Stimulated activated CD4-positive, alpha-beta T cell treated with anti-CD3 and anti-CD28 coated beads, Interleukin-4, amount 100 ng/mL, for 4 hours (primary cell): ENCODE data around the gene ITGA1.
"Not testable (repeated sequence)": the region's sequence is repeated elsewhere in the genome, so short reads cannot be mapped to it uniquely, and the experiment has no call there.

Experiments used
- DNase-seq, 2 experiments: peaks; one replicate each; pipeline ENCODE4 v3.0.0-alpha.2; 2020

ITGA1 gene

DNA sequence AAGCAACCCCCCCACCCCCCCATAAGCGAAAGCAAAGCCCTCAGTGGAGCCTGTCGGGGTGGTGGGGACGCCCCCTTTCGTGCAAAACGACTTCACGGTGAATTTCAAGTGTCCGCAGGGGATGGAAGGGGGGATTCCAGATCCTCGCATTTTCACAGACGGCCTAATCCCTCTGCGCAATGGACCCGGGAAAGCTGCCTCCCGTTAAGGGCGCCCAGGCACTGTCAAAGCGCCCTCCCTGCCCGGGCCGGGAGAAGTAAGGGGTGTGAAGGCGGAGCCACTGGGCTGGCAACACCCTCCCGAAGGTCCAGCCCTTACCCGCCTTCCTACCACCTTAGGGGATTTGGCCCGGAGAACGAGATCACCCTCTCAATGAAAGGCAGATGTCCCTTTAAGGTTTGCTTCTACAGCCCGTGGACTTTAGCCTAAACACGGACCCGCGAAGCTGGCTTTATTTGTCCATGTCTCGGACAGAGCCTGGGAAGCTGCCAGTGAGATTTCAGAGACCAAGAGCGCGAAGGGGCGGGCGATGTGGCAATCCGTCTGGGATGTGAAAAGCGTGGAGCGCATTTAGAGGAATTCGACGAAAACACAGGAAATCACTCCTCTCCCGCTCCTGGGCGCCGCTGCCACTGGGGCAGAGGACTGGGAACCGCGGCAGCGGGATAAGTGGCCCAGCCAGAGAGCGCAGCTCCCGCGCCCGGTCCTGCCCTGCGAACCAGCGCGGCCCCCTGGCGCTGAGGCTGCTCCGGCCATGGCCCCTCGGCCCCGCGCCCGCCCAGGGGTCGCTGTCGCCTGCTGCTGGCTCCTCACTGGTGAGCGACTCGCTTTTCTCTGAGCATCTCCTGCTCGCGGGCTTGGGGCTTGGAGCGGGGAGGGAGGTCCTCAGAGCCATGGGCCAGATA lies at the start of gene ITGA1, which contains the start of gene PELO:
ITGA1 (plus strand) TSS at position 317 of the 905 bp plus-strand sequence; CDS start at position 755, 438 bp downstream.
PELO (plus strand) TSS at position 317 of the 905 bp plus-strand sequence. CDS start 12,479 bp downstream, outside the sequence.
- peak; percentile 20 to 43 for DNase-seq

DNA sequence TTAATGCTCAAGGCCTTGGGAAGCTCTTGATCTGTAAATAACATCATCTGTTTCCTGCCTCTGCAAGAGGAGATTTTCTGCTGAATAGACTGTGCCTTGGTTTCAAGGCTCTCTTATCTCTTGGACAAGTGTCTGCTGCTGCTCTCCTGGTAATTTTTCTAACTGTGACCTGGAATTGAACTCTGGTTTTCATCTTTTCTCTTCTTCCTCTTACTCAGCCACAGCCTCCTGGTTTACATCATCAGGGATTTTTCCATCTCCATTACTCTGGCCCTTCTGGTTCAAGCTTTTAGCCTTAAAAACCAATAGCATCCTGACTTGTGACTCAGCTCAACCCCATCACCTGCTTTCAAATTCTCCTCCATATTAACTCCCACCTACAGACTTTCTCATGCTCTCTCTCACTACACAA lies 49.6 kb upstream of the ITGA1 start:
- DNase-seq, result no peak

- no peak for DNase-seq
These were observed 47.7 kb upstream of the ITGA1 start for GRCh38 chr5:52740007-52740406.

GRCh38 chr5:52743012-52743411 lies 44.7 kb upstream of the ITGA1 start:
- DNase-seq, result peak in 1 of 2 experiments; percentile 7

GRCh38 chr5:52743529-52743928 lies 44.2 kb upstream of the ITGA1 start:
- DNase-seq, result no peak

- DNase-seq, result peak in 1 of 2 experiments; percentile 36
These were observed 43.7 kb upstream of the ITGA1 start for GRCh38 chr5:52743970-52744369.

DNA sequence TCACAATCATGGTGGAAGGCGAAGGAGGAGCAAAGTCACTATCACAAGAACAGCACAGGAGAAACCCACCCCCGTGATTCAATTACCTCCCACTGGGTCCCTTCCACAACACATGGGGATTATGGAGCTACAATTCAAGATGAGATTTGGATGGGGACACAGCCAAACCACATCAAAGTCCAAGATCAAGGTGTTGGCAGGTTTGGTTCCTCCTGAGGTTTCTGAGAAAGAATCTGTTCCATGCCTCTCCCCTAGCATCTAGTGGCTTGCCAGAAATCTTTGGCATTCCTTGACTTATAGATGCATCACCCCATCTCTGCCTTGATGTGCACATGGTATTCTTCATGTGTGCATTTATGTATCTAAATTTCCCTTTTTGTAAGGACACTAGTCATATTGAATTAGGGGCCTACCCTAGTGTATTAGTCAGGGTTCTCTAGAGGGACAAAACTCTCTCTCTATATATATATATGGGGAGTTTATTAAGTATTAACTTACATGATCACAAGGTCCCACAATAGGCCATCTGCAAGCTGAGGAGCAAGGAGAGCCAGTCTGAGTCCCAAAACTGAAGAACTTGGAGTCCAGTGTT lies 42.8 kb upstream of the ITGA1 start:
- not testable (repeated sequence) for DNase-seq

- no peak for DNase-seq
These were observed 41.2 kb upstream of the ITGA1 start for GRCh38 chr5:52746539-52746938.

DNA sequence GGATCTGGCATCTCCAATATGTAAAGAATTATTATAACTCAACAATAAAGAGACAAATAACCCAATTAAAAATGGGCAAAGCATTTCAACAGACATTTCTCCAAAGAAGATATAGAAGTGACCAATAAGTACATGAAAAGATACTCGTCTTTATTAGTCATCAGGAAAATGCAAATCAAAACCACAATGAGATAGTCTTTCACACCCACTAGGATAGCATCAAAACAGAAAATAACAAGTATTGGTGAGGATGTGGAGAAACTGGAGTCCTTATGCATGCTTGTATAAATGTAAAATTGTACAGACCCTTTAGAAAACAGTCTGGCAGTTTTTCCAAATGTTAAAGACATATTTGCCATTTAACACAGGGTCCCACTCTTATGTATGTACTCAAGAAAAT lies 39.1 kb upstream of the ITGA1 start:
- DNase-seq, result no peak

DNA sequence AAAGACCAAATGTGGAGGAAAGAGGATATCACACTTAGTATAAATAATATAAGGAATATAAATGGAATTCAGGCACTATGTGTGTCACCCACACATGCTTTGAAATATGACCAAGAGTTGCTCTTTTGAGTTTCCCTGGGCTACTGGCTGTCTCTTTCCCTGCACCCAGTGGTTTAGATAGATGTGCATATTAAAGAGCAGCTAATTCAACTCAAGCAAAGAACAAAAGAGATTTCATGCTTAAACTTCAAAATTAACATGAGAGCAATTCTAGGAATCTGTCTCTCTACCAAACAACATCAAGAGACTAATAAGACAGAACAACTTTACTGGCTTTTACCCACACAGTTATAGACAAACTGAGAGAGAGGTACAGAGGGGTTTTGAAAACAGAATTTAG lies 38.0 kb upstream of the ITGA1 start:
- DNase-seq, result no peak

DNA sequence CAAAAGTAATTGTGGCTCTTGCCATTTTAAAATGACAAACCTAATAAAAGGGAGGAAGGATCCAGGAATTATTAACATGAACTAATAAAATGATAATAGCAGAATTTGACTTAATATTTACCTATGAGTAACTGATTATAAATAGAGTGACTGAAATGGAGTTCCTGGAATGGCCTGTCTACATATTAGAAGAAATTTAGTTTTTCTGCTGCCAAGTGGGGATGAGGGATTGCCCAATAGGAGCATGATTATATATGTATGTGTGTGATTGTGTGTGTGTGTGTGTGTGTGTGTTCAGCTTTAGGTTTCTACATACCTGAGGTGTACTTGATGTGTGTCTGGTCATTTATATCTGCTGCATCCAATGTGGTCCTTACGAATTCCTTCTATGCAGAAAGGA lies 36.6 kb upstream of the ITGA1 start:
- no peak for DNase-seq

GRCh38 chr5:52754051-52754450 lies 33.7 kb upstream of the ITGA1 start:
- DNase-seq, result no peak

DNA sequence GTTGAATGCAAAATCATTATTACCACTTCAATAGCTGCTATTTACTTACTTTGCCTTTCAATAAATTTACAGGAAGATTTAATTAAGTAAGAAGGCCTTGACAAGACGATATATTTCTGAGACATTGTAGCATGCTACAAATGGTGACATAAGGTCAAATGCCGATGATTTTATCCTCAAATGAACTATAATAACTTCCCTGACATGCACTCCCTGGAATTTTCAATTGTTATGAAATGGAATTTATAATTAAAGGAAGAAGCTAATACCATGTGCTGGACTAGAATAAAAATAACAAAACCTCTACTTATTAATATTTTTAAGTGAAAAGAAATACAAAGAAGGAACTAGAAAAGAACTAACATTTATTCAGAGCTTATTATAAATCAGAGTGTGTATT lies 30.2 kb upstream of the ITGA1 start:
- DNase-seq, result no peak

- no peak for DNase-seq
These were observed 29.7 kb upstream of the ITGA1 start for GRCh38 chr5:52758014-52758413.

DNA sequence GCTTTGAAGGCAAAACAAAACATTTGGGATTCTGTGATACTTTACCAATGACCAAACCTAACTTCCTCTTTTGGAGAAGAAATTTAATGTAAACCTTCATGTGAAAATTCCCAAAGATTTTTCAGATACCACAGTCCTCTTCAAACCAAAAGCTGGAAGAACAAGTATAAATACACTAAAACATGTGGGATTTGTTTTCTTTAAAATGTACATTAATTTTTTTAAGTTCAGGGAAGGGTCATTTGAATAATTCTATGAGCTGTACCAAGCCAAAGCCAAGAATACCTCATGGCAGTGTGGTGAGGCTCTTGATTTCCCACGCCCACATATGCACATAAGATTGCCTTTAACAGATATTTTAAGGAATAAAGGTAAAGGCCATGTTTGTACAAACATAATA lies 28.4 kb upstream of the ITGA1 start:
- no peak for DNase-seq

DNA sequence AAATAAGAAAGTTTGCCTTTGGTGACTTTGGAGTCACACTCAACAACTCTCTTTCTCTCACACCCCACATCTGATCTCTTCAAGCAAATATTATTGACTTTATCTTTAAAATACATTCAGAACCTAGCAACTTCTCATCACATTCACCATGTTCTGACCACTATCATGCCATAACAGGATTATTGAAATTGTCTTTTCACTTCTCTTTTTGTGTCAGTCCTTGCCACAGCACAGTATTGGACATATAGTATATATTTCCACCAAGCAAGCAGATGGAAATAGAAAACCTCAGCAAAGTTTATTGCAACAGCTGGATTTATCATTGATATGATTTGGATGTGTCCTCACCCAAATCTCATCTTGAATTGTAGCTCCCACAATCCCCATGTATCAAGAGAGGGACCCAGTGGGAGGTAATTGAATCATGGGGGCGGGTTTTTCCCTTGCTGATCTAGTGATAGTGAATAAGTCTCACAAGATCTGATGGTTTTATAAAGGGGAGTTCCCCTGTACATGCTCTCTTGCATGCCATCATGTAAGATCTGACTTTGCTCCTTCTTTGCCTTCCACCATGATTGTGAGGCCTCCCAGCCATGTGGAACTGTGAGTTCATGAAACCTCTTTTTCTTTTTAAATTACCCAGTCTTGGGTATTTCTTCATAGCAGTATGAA lies 26.9 kb upstream of the ITGA1 start:
- DNase-seq, result peak in 1 of 2 experiments; percentile 15

DNA sequence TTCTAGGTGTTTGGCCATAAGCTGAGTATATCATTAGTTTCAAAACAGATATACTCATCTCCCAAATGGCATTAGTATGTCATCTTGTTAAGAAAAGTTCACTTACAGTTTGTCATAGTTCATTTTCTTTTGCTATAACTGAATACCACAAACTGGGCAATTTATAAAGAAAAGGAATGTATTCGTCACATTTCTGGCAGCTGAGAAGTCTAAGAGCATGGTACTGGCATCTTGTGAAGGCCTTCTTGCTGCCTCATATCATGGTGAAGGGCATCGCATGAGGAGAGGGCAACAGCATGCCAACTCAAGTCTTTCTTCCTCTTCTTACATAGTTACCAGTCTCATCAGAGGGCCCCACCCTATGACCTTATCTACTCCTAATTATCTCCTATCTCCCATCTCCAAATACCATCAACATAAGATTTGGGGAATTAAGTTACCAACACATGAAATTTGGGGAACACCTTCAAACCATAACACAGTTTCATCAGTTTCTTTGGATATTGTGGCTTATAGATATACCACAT lies 20.4 kb upstream of the ITGA1 start:
- no peak for DNase-seq

GRCh38 chr5:52767766-52768480 lies 19.8 kb upstream of the ITGA1 start:
- DNase-seq, result no peak

- no peak for DNase-seq
These were observed 18.7 kb upstream of the ITGA1 start for GRCh38 chr5:52769061-52769460.

DNA sequence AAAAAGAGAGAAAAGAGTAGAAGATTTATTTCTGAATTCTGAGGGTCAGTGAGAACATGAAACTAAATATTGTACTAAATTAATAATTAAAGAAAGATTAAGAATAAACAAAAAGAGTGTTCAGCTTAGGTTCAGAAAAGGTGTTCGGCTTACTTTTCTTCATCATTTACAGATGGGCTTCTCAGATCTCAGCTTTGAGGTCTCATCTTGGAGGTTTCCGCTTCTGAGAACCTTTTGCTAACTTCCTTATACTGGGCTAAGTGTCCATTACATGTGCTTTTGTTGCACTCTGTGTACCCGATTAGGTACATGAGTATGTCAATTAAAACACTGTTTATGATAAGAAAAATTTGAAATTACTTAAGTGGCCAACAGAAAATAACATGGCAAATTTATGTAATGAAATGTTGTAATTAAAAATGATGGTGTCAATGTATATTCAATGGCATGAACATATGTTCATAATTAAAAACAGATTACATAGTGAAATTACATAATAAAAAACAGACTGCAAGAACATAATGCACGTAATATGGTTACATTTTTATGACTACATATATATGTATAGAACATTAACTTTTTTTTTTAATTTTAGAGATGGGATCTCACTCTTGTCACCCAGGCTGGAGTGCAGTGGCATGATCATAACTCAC lies 17.3 kb upstream of the ITGA1 start:
- no peak for DNase-seq

DNA sequence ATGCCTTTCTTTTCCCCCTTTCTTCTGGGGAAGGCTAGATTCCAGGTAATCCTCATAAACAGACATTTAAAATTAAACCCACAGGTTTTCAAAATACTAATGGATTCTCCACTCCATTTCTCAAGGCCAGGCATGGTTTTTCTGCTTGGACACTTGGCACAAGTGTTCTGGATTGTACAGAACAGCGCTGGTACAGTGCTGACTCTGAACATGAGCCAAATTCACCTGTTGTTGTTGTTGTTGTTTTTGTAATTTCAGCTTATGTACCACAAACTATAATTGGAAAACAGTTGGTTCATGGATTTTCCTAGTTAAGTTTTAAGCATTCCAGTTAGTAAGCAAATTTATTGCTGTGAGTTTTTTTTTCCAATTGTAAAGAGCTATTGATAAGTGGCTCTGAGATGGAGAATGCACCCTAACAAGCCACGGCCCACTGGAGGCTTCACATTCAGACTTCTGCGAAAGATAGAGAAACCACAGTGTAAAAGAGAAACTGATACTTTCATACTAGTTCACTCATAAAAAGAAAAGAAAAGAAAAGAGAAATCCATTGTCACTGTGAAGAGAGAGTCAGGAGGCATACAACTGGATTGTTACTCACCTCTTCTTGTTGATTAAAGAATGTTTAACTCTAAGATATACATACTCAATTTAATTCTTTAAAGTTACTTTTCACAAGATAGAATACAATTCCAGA lies 16.2 kb upstream of the ITGA1 start:
- DNase-seq, result peak; percentile 17 to 20
